KOPT-K1 (cell line): Measurements from ENCODE around the gene COL4A2.

ENCODE experiments used
- H3K27ac ChIP-seq: fragments of 200-600 bp; sonication (generic); 2 replicates; pipeline ENCODE4 v1.5.1; 2016; ENCODE audit warnings: antibody characterized with exemption, mild to moderate bottlenecking, low read depth, low read length; ENCODE audit not compliant: poor library complexity, severe bottlenecking
- H3K36me3 ChIP-seq: fragments of 200-600 bp; sonication (generic); 2 replicates; pipeline ENCODE4 v1.5.1; 2017; ENCODE audit warnings: antibody characterized with exemption, mild to moderate bottlenecking, low read length, moderate library complexity; ENCODE audit not compliant: insufficient read depth
- H3K9me3 ChIP-seq: fragments of 200-600 bp; sonication (generic); 2 replicates; pipeline ENCODE4 v1.5.1; 2017; ENCODE audit warnings: antibody characterized with exemption, low read length, mild to moderate bottlenecking; ENCODE audit not compliant: insufficient read depth, poor library complexity, severe bottlenecking

The COL4A2 gene

GRCh38 chr13:110424569-110425443 lies 117.7 kb downstream of the COL4A2 start:
- Histone ChIP-seq H3K9me3 (peaks cover 15% of the 10 kb centered on the region), H3K36me3 (no peaks in the 10 kb centered on the region), H3K27ac (no peak overlapping the region)

GRCh38 chr13:110425444-110425780 lies 118.3 kb downstream of the COL4A2 start:
- Histone ChIP-seq H3K9me3 (peaks cover 15% of the 10 kb centered on the region), H3K36me3 (no peaks in the 10 kb centered on the region), H3K27ac (no peak overlapping the region)

GRCh38 chr13:110426735-110427134 lies 119.7 kb downstream of the COL4A2 start:
- Histone ChIP-seq H3K9me3 (peaks cover 9% of the 10 kb centered on the region), H3K27ac (no peak overlapping the region), H3K36me3 (no peaks in the 10 kb centered on the region)

DNA sequence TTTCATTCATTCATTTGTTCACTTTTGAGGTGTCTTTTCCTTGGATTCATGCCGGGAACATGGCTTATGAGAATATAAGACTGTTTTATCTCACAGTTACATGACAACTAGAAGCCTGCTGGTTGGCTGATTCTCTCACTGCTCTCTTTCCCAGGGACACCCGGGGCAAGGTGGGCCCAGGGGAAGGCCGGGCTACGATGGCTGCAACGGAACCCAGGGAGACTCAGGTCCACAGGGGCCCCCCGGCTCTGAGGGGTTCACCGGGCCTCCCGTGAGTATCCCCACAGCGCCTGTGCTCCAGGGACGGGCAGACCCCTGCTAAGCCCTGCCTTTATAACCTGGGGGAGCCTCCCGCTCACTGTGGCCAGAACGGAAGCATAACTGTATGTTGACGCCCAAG lies 121.2 kb downstream of the COL4A2 start:
- Histone ChIP-seq H3K9me3 (peaks cover 9% of the 10 kb centered on the region), H3K27ac (no peak overlapping the region), H3K36me3 (no peaks in the 10 kb centered on the region)

DNA sequence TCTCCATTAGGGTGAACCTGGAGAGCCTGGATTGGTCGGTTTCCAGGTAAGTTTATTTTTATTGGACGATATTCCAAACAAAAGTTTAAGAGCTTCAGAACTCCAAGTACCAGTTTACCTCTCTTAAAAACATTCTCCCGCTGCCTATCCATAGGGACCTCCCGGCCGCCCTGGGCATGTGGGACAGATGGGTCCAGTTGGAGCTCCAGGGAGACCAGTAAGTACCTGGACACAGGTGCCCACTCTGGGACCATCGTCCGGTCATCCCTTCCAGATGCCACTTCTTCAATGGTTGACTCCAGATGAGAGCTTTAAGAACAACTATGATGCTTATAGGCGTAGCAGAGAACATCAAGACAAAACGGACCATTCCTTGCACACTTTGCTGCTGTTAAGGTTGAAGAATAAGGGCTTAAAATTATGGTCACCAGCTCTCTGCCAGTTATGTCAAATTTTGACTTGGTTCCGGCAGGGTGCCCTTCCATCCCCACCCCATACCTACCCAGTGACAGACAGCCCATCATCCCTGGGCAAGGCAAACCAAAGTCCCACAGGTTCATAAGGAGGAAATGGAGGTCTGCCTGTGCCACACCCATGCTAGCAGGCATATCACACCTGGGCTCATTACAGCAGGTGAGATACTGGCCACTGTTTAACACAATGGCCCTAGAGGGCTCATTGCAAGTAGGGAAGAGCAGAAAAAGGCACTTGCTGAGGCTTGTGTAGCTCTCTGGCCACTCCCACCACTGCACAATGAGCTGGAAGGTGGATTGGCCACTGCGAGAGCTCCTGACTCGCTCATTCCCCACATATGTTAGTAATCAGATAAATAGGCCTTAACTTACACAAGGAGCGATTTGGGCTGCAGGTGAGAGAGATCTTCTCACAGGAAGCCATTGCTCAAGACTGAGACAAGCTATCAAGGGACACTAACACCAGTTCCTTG lies 123.6 kb downstream of the COL4A2 start:
- Histone ChIP-seq H3K27ac (no peak overlapping the region), H3K9me3 (peaks cover 1% of the 10 kb centered on the region), H3K36me3 (no peaks in the 10 kb centered on the region)

GRCh38 chr13:110431425-110432294 lies 124.6 kb downstream of the COL4A2 start:
- no peak overlapping the region for H3K27ac ChIP-seq

GRCh38 chr13:110432522-110432921 lies 125.4 kb downstream of the COL4A2 start:
- H3K27ac ChIP-seq, result no peak overlapping the region
- no peaks in the 10 kb centered on the region for H3K36me3 ChIP-seq
- H3K9me3 ChIP-seq, result no peaks in the 10 kb centered on the region

More at GRCh38 chr13:110431425-110432294, 124.6 kb downstream of the COL4A2 start:
- Histone ChIP-seq H3K9me3 (no peaks in the 10 kb centered on the region), H3K36me3 (no peaks in the 10 kb centered on the region)

DNA sequence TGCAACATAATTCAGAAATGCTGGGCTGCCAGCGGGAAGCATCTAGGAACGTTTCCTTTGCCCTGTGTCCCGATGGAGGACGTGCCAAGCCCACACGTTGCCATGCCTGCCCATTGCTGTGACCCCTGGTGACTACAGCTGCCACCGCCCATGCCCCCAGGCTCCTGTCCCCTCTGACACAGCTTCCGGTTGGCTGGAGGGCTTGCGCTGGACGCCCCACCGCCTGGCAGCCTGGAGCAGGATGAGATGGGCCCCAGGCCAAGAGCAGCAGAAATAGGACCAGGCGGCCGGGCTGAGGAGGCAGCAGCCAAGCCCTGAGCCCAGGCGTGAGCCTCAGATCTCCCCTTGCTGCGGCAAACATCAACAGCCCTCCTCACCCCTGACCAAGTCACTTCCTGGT lies 125.9 kb downstream of the COL4A2 start:
- Histone ChIP-seq H3K36me3 (no peaks in the 10 kb centered on the region), H3K27ac (no peak overlapping the region), H3K9me3 (no peaks in the 10 kb centered on the region)

DNA sequence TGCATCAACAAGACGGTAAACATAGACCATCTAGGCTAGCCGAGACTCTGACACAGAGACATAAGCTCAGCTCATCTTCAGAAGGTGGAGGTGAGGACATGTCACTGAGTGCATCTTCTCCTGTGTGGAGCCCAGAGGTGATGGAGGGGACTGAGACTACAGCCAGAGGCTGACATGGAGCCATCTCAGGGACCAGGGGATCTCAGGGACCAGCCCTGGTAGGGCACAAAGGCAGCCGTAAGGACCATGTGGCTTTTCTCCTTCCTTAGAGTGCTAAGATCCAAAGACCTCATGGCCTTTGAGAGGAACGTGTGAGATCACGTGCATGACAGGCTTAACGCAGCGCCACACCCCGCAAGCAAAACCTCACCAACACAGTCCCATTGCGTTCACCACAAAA lies 127.5 kb downstream of the COL4A2 start:
- no peaks in the 10 kb centered on the region for H3K36me3 ChIP-seq
- no peak overlapping the region for H3K27ac ChIP-seq
- no peaks in the 10 kb centered on the region for H3K9me3 ChIP-seq

DNA sequence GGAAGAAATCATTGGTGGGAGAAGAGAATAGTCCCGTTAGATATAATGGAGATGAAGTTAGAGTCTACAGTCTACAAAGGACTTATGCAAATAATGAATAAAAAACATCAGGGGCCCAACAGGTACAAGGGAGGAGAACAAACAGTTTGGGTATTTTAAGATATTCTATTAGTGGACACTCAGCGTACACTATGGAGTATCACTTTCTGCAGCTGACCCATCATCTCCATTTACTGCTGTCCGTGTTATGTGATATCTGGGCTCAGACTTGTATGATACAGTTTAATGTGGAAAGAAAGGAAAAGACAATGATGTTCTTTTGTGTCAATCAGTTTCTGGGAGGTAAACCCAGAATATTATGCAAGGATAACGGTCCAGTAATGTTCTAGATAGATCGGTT lies 128.2 kb downstream of the COL4A2 start:
- Histone ChIP-seq H3K9me3 (no peaks in the 10 kb centered on the region), H3K36me3 (no peaks in the 10 kb centered on the region), H3K27ac (no peak overlapping the region)

GRCh38 chr13:110436276-110436675 lies 129.2 kb downstream of the COL4A2 start:
- H3K9me3 ChIP-seq, result no peaks in the 10 kb centered on the region
- H3K36me3 ChIP-seq, result no peaks in the 10 kb centered on the region
- no peak overlapping the region for H3K27ac ChIP-seq

- H3K27ac ChIP-seq, result no peak overlapping the region
- no peaks in the 10 kb centered on the region for H3K36me3 ChIP-seq
- H3K9me3 ChIP-seq, result no peaks in the 10 kb centered on the region
These were observed 129.8 kb downstream of the COL4A2 start for GRCh38 chr13:110436786-110437370.

- Histone ChIP-seq H3K27ac (no peak overlapping the region), H3K9me3 (no peaks in the 10 kb centered on the region), H3K36me3 (no peaks in the 10 kb centered on the region)
These were observed 131.1 kb downstream of the COL4A2 start for GRCh38 chr13:110438211-110438610.

GRCh38 chr13:110438776-110439175 lies 131.7 kb downstream of the COL4A2 start:
- no peak overlapping the region for H3K27ac ChIP-seq
- H3K36me3 ChIP-seq, result no peaks in the 10 kb centered on the region
- no peaks in the 10 kb centered on the region for H3K9me3 ChIP-seq
